CD4-positive, alpha-beta T cell treated with Interleukin-4 for 4 hours (primary cell): Measurements from ENCODE around the gene RASIP1.

Source experiments
- DNase-seq: peaks from one replicate; pipeline ENCODE4 v3.0.0-alpha.2; 2020

RASIP1 gene

GRCh38 chr19:48755787-48756186, 15.4 kb upstream of the RASIP1 start:
- DNase-seq: no peak

- DNase-seq: no peak
Observed at GRCh38 chr19:48755084-48755641, 14.8 kb upstream of the RASIP1 start, which contains the start of gene FGF21. Gene FGF21 (plus strand): TSS chr19:48755524. CDS start chr19:48756237, 713 bp downstream.

DNA sequence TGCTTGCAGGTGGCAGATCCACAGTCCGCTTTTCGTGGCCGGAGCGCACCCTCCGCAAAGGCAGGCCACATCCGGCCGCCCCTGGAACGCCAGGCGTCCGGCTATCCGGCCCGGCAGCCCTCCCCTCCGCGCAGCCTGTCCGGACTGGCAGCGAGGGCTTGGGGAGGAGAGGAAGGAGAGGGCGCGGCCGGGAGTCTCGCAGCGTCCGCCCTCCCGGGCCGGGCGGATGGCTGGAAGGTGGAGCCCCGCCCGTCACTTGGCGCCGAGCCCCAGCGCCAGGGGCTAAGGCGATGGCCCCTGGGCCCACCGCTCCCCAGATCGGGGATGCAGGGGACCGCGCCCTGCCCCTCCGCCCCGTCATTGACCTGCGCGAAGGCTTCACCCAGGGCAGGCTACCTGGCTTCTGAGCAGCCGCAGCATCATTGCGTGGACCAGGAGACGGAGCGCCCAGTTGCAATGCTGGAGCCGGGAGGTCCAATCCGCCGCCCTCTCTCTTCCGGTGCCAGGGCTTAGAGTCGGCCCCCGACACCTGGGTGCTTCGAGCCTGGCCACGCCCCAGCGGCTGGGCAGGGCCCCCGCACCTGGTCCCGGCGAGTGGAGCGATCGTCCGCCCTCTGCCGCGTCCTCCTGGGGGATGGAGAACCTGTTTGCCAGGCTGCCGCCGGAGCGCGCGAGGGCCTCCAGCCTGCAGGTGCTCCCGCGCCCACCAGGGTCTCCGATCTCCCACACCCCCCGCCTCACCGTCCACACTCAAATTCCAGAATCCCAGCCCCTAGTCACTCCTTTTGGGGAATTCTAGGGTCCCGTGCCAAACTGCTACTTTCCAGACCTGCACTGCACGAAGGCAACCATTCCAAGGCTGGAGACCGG, 12.3 kb upstream of the RASIP1 start, which contains the start of gene FUT1:
FUT1 (minus strand) TSS at position 146 of the 870 bp plus-strand sequence. CDS start 1,360 bp downstream, outside the sequence.
- no peak for DNase-seq

- DNase-seq: no peak
Observed at GRCh38 chr19:48751845-48752495, 11.6 kb upstream of the RASIP1 start.

DNA sequence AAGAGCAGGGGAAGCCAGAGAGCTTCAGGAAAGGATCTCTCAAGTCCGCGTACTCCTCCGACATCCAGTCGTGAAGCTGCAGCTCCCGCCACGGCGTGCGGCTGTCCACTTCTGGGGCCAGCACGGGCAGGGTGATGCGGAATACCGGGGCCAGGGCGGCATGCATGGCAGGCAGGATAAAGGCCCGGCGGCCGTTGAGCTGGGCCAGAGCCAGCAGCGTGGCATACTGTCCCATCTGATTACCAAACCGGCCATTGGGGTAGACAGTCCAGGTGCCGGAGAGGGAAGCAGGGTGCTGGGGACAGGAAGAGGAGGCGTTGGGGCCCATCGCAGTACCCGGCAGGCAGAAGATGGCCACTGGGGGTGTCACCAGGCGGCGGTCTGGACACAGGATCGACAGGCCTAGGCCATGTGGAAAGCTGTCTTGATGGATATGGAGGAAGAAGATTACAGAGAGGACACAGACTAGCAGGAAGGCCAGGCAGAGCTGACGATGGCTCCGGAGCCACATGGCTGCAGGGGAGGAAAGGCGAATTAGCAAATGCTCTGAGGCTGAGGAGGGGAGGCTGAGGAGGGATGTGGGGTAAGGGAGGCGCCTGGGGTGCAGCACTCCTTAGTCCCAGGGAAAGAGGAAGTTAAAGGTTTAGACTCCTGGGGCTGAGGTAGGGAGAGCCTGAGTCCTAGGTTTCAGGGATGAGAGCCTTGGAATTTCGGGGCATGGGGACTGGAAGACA, 10.5 kb upstream of the RASIP1 start:
- DNase-seq: no peak

- no peak for DNase-seq
Observed at GRCh38 chr19:48750351-48750750, 9.9 kb upstream of the RASIP1 start.

- no peak for DNase-seq
Observed at GRCh38 chr19:48749571-48750198, 9.3 kb upstream of the RASIP1 start.

- DNase-seq: peak; percentile 42
Observed at GRCh38 chr19:48746738-48747575, 6.5 kb upstream of the RASIP1 start, which contains the start of gene IZUMO1. Gene IZUMO1 (minus strand): TSS chr19:48746909. CDS start chr19:48745859, 1,050 bp downstream.

- DNase-seq: no peak
Observed at GRCh38 chr19:48746110-48746509, 5.7 kb upstream of the RASIP1 start.

DNA sequence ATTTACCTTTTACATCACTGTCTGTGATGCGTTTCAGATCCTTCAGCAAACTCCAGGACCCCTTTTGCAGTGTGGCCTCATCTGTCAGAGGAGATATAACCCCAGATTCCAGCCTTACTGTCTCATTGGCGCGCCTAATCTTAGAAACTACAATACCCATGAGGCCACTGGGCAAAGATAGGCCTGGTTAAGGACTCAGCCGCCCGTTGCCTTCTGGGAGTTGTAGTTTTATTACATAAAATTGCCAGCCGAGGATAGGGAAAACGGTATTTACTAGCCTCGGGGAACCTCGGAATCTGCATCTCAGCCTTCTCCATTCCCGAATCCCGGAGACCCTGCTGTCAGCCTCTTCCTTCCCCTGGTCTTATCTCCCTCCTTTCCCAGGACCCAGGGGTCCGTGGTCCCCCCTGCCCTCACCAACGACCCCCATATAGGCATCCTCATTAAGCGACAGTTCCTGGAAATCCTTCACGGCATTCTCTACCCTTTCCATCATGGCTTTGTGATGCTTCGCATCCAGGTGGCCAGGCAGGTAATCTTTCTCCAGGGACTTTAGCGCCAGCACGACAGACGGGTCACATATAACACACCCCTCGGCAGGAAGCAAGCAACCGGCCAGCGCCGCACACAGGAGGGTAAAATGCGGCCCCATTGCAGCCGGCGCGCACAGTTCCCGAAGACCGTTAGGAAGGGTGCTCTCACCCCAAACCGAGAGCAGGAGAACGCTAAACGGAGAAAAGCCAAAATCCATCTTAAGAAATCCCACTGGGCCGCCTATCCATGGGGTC, 5.0 kb upstream of the RASIP1 start:
- DNase-seq: peak; percentile 54

GRCh38 chr19:48742096-48742495, 1.7 kb upstream of the RASIP1 start:
- no peak for DNase-seq

DNA sequence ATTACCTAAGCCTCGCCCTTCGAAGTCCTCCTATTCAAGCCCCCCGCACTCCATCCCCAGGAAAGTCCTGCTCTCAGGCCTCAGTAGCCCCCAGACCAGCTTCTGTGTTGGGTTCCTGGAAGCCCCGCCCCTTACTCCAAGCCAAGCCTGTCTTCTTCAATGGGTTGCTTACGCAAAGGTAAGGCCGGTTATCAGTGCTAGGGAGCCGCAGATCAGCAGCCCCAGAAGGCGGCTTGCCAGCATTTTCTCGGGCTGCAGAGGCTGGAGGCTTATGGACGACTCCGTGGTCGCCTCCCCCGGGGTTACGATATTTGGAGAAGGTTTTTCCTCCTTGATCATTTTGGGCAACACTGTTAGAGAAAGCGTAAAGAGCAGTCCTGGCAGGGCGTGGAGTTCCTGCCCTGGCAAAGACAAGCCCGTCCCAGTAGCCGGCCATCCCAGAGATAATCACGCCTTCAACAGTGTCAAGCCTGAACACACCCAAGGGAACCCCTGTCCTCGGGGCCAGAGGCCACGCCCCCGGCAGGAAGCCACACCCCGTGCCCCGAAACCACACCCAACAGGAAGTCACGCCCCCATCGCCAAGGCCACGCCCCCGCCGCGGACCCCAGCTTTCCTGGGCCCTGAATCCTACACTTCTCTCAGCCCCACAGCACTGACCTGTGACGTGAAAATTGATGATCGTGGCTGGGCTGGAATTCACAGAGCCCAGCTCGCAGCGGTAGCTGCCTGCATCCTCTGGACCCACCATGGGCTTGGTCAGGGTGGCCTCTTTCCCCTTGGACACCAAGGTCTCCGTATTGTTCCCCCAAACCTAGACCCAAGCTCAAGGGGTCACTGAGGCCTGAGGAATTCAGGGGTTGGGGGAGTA, 954 bp upstream of the RASIP1 start:
- no peak for DNase-seq

DNA sequence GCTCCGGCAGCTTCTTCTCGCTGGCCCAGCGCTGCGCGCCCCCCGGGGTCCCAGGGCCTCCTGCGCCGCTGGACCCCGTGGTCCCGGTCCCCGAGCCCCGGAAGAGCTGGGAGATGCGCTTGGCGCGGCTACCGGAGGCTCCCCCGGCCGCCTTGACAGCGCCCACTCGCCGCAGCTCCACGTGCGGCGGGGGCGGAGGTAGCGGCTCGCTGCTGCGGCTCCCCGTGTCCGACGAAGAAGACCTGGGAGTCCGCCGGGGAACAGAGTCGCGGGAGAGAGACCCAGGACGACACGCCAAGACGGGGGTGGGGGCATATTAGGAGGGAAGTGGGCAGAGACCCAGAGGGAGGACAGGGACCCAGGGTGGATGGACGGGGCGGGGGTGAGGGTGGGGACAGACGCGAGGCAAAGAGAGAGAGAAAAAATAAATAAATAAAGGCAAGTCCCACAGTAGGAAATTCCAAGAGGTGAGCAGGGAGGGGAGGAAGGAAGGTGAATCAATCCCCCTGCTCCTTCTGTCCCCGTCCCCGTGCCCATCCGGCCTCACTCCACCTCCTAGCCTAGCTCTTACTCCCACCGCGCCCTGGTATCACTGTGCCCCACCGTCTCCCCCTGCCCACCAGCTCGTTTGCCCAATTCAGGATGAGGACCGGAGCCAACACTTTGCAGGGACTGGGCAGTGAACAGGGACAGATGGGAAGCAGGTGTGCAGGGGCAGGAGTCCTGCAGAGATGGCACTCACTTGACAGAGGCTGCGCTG, 826 bp downstream of the RASIP1 start:
- no peak for DNase-seq

DNA sequence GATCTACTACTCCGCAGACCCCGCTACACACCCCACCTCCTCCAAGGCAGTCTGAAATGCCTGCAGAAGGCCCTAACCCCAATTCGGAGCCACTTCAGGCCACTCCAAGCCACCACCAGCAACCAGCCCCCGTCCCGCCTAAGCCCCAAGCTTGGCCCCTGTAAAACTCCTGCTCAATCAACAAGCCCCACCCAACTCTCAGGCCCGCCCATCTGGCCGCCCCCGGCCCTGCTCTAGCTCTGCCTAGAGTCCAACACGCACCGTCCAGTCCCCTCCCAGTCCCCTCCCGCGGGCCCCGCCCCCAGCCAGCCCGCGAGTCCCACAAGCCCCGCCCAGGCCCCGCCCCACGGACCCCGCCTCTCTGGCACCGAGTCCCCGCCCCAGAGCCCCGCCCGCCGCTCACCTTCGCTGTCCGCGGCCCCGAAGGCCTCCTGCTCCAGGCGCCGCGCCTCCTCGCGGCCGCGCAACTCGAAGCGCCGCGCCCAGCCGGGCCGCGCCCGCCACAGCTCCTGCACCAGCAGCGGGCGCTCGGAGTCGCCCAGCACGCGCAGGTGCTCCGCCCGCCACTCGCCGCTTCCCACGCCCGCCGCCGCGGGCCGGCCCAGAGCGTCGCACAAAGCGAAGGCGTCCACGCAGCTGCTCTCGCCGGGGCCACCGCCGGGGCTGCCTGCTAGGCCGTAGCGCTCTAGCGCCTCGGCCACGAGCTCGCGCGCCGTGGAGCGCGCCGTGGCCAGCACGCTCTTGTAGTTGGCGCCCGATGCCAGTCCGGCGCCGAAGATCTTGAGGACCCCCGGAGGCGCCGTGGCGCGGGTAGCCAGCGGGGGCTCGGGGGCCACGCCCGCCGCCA, 1.6 kb downstream of the RASIP1 start:
- DNase-seq: peak; percentile 87

DNA sequence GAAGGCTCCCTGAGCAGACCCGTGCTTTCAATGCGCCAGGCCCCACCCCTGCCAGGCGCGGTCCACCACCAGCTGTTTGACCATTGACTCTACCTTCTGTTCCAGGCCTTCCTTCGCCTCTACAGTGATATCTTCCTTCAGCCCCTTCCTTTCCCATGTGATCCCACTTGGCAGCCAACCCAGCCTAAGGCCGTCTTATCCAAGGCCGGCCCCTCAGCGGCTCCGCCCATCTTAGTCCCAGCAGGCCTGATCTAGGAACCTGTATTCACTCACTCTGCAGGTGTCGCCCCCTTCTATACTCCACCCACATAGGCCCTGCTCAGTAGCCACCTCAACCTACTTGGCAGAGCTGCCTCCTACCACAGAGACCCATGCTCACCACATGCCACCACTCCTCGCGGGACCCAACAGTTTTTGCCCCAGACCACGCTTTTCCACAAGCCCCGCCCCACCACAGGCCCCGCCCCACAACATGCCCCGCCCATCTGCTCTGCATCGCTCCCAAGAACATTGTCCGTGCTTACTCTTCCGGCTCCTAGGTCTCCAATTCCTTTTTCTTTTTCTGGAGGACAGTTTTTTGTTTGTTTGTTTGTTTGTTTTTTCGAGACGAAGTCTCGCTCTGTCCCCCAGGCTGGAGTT, 2.9 kb downstream of the RASIP1 start:
- no peak for DNase-seq

DNA sequence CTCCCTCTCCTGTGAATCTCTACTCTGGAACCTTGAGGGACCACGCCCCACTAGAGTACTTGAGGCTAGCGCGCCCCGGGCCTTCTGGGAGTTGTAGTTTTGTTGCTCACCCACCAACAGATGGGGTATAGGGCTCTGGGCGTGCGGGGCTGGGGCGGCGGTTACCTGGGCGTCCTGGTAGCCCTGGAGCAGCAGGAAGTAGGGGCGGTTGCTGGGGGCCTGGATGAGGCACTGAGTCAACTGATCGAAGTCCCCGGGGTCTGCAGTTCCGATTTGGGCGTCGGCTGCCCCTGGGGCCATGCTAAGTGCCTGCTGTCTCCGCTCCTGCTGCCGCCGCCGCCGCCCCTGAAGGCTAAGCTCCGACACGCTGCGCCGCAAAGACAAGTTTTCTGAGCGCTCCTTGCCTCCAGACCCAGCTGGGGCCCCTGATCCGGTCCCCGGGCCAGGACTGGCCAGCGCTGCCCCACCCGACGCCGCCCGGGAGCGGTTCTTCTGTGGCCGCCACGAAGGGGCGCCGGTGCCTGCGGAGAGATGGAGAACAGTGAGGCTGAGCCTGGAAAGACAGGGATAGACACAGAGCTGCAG, 5.3 kb downstream of the RASIP1 start:
- DNase-seq: no peak

DNA sequence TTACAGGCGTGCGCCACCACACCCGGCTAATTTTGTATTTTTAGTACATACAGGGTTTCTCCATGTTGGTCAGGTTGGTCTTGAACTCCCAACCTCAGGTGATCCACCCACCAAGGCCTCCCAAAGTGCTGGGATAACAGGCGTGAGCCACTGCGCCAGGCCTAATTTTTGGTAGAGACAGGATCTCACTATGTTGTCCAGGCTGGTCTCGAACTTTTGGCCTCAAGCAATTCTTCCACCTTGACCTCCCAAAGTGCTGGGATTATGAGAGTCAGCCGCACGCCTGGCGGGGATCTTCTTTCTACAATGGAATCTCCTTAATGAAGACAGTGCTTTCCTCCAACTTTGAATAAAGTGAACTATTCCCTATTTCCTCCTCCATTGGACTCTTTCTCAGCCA, 5.8 kb downstream of the RASIP1 start:
- no peak for DNase-seq
